NCI-H510A treated with DMSO at 0.1 percent for 48 hours (cell line): ENCODE data around the gene COX4I2.
"Not testable (repeated sequence)": the region's sequence is repeated elsewhere in the genome, so short reads cannot be mapped to it uniquely, and the experiment has no call there.

Experiments used
- DNase-seq: peaks from one replicate; lab custom pipeline; 2025; lab: John Stamatoyannopoulos, UW

The COX4I2 gene

GRCh38 chr20:31637660-31638059, at the start of gene COX4I2:
Gene COX4I2 (plus strand): TSS chr20:31637912. CDS start chr20:31639018, 1,106 bp downstream.
- DNase-seq: no peak

DNA sequence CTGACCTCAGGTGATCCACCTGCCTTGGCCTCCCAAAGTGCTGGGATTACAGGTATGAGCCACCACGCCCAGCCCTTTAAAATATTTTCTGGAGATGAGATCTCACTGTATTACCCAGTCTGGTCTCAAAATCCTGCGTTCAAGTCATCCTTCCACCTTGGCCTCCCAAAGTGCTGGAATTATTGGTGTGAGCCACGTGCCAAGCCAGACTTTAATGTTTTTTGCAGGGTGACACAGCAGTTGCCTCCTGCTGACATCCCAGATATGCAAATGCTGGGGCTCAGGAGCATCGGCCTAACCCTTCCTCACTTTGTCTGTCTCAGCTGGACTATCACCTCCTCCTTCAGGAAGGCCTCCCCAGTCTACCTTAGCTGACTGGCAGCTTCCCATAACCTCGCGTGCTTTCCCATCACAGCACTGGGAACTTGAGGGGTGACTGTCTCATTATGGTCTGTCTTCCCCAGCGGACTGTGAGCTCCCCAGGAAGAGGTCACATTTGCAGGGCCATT, 46.9 kb upstream of the COX4I2 start:
- no peak for DNase-seq

GRCh38 chr20:31593221-31594001, 44.3 kb upstream of the COX4I2 start:
- no peak for DNase-seq

DNA sequence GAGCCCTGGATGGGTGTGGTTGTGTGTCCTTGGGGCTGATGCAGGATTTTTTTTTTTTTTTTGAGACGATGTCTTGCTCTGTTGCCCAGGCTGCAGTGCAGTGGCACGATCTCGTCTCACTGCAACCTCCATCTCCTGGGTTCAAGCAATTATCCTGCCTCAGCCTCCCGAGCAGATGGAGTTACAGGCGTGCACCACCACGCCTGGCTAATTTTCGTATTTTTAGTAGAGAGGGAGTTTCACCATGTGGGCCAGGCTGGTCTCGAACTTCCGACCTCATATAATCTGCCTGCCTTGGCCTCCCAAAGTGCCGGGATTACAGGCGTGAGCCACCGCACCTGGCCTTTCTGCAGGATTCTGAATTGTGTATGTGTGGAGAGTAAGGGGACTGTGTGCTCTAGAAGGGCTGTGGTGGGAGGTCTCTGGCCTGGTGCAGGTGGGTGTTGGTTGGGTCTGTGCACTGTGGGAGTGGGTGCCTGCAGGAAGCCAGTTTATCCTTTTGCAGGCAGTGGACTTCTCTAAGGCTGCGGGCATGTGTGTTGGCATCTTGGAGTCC, 43.6 kb upstream of the COX4I2 start:
- DNase-seq: no peak

DNA sequence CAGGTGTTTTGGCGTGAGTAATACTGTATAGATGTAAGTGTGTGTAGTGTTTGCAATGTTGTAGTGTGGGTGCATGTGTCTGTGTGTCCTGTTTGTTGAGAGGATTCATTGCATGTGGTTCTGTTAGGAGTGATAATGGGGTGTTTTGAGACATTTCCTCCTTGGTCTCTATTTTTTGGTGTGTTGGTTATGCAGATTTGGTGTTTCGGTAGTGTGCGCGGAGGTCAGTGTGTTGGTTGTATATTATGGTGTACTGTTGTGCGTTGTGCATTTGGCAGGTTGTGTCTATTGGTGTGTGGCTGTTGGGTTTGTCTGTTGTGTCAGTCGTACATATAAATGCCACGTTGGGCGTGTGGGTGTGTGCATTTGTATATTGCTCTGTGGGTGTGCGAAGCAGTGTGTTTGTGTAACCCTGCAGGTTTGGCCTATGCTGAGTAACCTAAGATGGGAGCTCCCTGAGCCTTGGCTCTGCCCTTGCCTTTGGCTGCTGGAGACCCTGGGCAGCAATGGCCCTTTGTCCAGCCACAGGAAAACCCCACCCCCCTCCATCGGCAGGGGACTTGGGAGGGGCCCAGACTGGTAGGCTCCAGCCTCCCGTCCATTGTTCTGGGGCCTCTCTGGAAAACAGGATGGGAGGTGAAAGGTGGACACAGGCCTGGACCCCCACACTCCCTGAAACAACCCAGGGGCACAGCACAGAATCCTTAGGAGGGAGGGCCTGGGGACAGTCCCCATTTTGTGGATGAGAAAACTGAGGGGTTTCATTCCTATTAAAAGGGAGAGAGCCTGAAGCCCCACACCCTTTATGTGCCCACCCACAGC, 42.9 kb upstream of the COX4I2 start:
- no peak for DNase-seq

GRCh38 chr20:31595380-31595653, 42.4 kb upstream of the COX4I2 start:
- DNase-seq: no peak

DNA sequence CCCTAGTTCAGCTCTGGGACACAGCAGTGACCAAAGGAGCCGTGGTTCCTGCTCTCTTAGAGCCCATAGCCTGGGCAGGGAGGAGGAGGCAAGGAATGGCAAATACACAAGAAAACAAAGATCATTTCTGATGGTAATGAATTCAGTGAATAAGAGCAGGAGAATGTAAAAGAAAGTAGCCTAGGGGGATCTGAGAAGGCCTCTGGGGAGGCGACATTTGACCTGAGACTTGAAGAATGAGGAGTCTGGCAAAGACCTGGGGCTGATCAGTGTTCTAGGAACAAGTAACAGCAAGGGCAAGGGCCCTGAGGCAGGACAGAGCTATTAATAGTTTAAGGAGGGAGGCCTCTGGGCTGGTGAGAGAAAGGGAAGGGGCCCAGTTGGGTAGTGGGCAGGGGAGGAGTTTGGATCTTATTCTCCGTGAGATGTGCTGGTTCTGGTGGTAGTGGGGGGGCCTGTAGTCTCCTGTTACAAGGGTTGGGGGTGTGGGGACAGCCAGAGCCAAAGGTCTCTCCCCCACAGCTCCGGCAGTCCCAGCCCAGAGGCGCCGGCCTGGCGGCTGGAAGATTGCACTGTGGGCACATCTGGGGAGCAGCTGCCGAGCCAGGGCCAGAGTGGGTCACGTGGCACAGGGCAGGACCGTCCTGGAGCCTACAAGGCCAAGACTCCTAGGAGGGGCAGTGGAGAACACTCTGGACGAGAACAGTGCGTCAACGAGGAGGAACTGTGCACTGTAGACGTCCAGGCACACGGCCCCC, 41.9 kb upstream of the COX4I2 start:
- DNase-seq: no peak

DNA sequence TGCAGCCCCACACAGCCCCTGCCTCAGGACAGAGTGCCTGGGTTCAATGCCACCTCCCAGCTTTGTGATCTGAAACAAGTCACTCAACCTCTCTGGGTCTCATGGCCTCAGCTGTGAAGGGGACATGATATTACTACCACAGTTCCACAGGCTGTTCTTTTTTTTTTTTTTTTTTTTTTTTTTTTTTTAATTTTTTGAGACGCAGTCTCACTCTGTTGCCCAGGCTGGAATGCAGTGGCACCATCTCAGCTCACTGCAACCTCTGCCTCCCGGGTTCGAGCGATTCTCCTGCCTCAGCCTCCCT, 41.3 kb upstream of the COX4I2 start:
- not testable (repeated sequence) for DNase-seq

GRCh38 chr20:31596831-31597480, 40.8 kb upstream of the COX4I2 start:
- no peak for DNase-seq

DNA sequence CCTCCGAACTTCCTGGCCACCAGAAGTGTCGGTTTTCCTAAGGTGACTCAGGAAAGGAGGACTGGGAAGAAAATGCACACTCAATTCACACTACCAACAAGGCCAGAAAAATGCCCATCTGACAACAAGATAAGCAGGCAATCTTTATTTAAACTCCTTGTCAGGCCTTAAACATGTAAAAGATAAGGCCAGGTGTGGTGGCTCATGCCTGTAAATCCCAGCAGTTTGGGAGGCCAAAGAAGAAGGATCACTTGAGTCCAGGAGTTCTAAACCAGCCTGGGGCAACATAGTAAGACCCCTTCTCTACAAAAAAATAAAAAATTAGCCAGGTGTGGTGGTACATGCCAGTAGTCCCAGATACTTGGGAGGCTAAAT, 40.2 kb upstream of the COX4I2 start:
- no peak for DNase-seq

GRCh38 chr20:31602431-31602778, 35.3 kb upstream of the COX4I2 start:
- DNase-seq: no peak

DNA sequence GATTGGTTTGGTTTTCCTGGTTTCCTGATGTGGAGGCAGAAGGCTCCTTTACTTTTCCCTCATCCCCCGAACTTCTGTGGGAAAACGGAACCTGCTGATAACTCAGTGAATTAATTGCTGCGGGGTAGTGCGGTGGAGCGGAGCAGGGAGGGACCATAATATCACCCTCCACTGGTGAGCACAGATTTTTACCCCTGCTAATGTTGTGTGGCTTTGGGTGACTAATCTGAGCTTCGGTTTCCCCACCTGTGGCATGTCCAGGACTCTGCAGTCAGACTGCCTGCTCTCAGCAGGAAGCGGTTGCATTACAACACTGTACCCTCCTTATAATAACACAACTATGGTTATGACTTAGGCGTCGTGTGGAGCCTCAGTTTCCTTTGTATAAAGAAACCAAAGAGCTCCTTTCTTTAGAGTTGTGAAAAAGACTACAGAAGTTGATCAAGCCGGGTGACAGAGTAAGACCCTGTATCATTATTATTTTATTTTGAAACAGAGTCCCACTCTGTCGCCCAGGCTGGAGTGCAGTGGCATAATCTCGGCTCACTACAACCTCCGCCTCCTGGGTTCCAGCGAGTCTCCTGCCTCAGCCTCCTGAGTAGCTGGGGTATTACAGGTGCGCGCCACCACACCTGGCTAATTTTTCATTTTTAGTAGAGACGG, 34.8 kb upstream of the COX4I2 start:
- DNase-seq: no peak

GRCh38 chr20:31603822-31604566, 33.7 kb upstream of the COX4I2 start:
- DNase-seq: peak; percentile 95

GRCh38 chr20:31604567-31605030, 33.1 kb upstream of the COX4I2 start:
- DNase-seq: no peak

DNA sequence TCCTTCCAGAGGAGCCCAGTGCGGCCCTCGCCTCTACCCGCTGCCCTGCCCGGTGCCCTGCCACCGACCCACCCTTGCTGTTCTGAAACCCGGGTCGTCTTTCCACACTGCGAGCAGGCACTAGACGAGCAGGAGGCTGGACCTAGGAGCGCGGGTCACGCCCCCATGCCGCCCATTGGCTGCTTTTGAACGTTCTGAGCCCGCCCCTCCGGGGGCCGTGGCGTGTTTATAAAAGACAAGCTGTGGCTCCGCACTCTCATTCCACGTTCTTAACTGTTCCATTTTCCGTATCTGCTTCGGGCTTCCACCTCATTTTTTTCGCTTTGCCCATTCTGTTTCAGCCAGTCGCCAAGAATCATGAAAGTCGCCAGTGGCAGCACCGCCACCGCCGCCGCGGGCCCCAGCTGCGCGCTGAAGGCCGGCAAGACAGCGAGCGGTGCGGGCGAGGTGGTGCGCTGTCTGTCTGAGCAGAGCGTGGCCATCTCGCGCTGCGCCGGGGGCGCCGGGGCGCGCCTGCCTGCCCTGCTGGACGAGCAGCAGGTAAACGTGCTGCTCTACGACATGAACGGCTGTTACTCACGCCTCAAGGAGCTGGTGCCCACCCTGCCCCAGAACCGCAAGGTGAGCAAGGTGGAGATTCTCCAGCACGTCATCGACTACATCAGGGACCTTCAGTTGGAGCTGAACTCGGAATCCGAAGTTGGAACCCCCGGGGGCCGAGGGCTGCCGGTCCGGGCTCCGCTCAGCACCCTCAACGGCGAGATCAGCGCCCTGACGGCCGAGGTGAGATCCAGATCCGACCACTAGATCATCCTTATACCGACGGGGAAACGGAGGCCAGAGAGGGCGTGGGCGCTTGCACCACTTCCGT, 32.4 kb upstream of the COX4I2 start, which contains the start of gene ID1:
ID1 (plus strand) TSS at position 259 of the 871 bp plus-strand sequence; CDS start at position 358, 99 bp downstream.
- peak; percentile 90 for DNase-seq

DNA sequence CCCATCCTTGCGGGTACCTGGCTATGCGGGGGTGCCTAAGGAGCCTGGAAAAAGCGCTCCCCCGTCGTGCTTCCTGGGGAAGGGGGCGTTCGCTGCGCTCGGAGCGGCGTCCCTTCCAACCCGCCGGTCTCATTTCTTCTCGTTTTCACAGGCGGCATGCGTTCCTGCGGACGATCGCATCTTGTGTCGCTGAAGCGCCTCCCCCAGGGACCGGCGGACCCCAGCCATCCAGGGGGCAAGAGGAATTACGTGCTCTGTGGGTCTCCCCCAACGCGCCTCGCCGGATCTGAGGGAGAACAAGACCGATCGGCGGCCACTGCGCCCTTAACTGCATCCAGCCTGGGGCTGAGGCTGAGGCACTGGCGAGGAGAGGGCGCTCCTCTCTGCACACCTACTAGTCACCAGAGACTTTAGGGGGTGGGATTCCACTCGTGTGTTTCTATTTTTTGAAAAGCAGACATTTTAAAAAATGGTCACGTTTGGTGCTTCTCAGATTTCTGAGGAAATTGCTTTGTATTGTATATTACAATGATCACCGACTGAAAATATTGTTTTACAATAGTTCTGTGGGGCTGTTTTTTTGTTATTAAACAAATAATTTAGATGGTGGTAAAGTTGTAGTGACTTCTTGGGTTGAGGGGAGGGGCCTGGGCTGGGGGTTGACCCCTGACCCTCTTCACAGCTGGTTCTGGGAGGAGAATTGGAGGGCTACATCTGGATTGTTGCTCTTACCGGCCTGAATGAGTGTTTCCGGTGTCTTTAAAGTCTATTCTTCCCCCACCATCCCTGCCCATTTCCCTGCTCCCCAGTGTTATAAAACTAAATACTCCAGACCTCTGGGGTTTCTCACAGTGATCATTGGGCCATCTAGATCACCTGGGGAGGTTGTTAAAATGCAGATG, 31.6 kb upstream of the COX4I2 start:
- no peak for DNase-seq

- DNase-seq: no peak
These were observed 30.7 kb upstream of the COX4I2 start for GRCh38 chr20:31606804-31607639.
